ENCODE results near the gene MESP1. TPM values are rescaled to one million over a fixed set of nuclear protein-coding genes. Genes with fewer than 3 reads are reported as not detected.

Gene MESP1
- total and polyA plus RNA-seq, 2 of the 13 experiments (the other 11 are each of a cell fraction or from before 2014, with no cell fraction given) = not detected

GRCh38 chr15:89749951-89750559 is 994 bp downstream of the MESP1 start:
- H3K79me2 ChIP-seq (ENCODE audit: insufficient read depth, low read length) = no peaks in the 10 kb centered on the region
- no peaks in the 10 kb centered on the region for H4K20me1 ChIP-seq (ENCODE audit: insufficient read depth, low read length)
- no TSS peak for BruUV-seq (replicated peaks)
- peaks cover 8% of the 10 kb centered on the region for H3K4me1 ChIP-seq (ENCODE audit: insufficient read depth, low read length)
- H3K4me2 ChIP-seq (ENCODE audit: low read depth, low read length) = peak overlapping the region; percentile 68
- WGBS (ENCODE audit: low lambda C conversion rate) = 67% methylated on average over 11 of the region's 41 CpGs
- H3K9me3 ChIP-seq (ENCODE audit: low read length) = no peaks in the 10 kb centered on the region
- POLR2A ChIA-PET = interaction anchor here (1.0 to 1.6 kb wide), 2 partner anchors 10 to 11 kb away, joined by 3 to 4 read pairs; no protein-coding TSS in a partner anchor
- DNase-seq (ENCODE audit: low spot score) (no peak), FAIRE-seq (no peak), ATAC-seq (no peak)
- peak overlapping the region in 1 of 3 experiments; percentile 71; a peak in 1 of 6 replicates for H3K4me3 ChIP-seq (replicated peaks in 1 of 3; ENCODE audit: insufficient read depth in 1 of 3, low read depth in 2 of 3, low read length in 3 of 3)
- no peak for TF ChIP-seq MLLT10 (CRISPR knock-in tag; IDR thresholded peaks at IDR 0.05)
- 0 out of 2 replicates have a peak, but pooled peaks have one; percentile 5 for TF ChIP-seq ZNF761 (CRISPR knock-in tag; conservative IDR thresholded peaks at IDR 0.05)
- no peak for TF ChIP-seq RBM22 (optimal IDR thresholded peaks at IDR 0.05; ENCODE audit: low read length)
- TF ChIP-seq DNMT3B (CRISPR knock-in tag; conservative IDR thresholded peaks at IDR 0.05) = no peak
- no peak for TF ChIP-seq U2AF2 (IDR thresholded peaks at IDR 0.05; ENCODE audit: low read depth, low read length)
- no peak for TF ChIP-seq ZNF780A (CRISPR knock-in tag; IDR thresholded peaks at IDR 0.05)
- in situ Hi-C loops (cut with HindIII; ENCODE audit: extremely low pct_ligation_motif_present, low pct_unique_long_range_greater_than_20kb) (loop anchor here (25.0 kb wide), 1 partner anchor 337 kb away; no protein-coding TSS in a partner anchor), intact Hi-C loops (cut with micrococcal nuclease; ENCODE audit: unreplicated experiment) (no loop called here)
- no peak overlapping the region for H3K9ac ChIP-seq (ENCODE audit: insufficient read depth, low read depth, low read length)
- no peak overlapping the region for H3K27ac ChIP-seq (ENCODE audit: extremely low read length, insufficient read depth, low read length)
- H3K36me3 ChIP-seq (replicated peaks in 1 of 2; ENCODE audit: control insufficient read depth in 1 of 2, insufficient read depth in 2 of 2, low read length in 2 of 2) = no peaks in the 10 kb centered on the region
- H3K27me3 ChIP-seq (ENCODE audit: control insufficient read depth in 1 of 2, insufficient read depth in 2 of 2, low read length in 2 of 2) = peaks cover 13 to 48% of the 10 kb centered on the region in 2 experiments; a peak in 4 of 5 replicates
- no peak overlapping the region for H2AFZ ChIP-seq (ENCODE audit: low read length)
- CTCF ChIA-PET (ENCODE audit: low intra/inter-chr PET ratio, low total read pairs) = no interaction called here

GRCh38 chr15:89749526-89749925 is 1.5 kb downstream of the MESP1 start:
- no peak for FAIRE-seq
- TF ChIP-seq NFIB (CRISPR knock-in tag; IDR thresholded peaks at IDR 0.05; ENCODE audit: borderline replicate concordance) (no peak), PRDM15 (CRISPR knock-in tag; IDR thresholded peaks at IDR 0.05) (no peak), ZNF367 (CRISPR knock-in tag; IDR thresholded peaks at IDR 0.05; ENCODE audit: borderline replicate concordance) (no peak), ZEB1 (IDR thresholded peaks at IDR 0.05; ENCODE audit: insufficient replicate concordance, low read depth) (no peak), GATAD2A (CRISPR knock-in tag; IDR thresholded peaks at IDR 0.05) (no peak), HNRNPH1 (optimal IDR thresholded peaks at IDR 0.05; ENCODE audit: low read depth, low read length) (no peak), EHMT2 (IDR thresholded peaks at IDR 0.05; ENCODE audit: borderline replicate concordance, low read depth, low read length) (no peak), KLF12 (CRISPR knock-in tag; IDR thresholded peaks at IDR 0.05; ENCODE audit: borderline replicate concordance) (no peak), ZNF260 (CRISPR knock-in tag; IDR thresholded peaks at IDR 0.05; ENCODE audit: borderline replicate concordance, low read depth) (no peak)
- no peak for ATAC-seq
- Histone ChIP-seq H3K79me2 (ENCODE audit: insufficient read depth, low read length) (no peaks in the 10 kb centered on the region), H3K4me1 (ENCODE audit: insufficient read depth, low read length) (peaks cover 8% of the 10 kb centered on the region), H3K4me2 (ENCODE audit: low read depth, low read length) (no peak overlapping the region), H2AFZ (ENCODE audit: low read length) (no peak overlapping the region), H3K27me3 (ENCODE audit: control insufficient read depth in 1 of 2, insufficient read depth in 2 of 2, low read length in 2 of 2) (peaks cover 12 to 51% of the 10 kb centered on the region in 2 experiments; a peak in 4 of 5 replicates), H4K20me1 (ENCODE audit: insufficient read depth, low read length) (no peaks in the 10 kb centered on the region), H3K27ac (ENCODE audit: extremely low read length, insufficient read depth, low read length) (no peak overlapping the region), H3K9me3 (ENCODE audit: low read length) (no peaks in the 10 kb centered on the region), H3K9ac (ENCODE audit: insufficient read depth, low read depth, low read length) (no peak overlapping the region), H3K4me3 (replicated peaks in 1 of 3; ENCODE audit: insufficient read depth in 1 of 3, low read depth in 2 of 3, low read length in 3 of 3) (no peak overlapping the region), H3K36me3 (replicated peaks in 1 of 2; ENCODE audit: control insufficient read depth in 1 of 2, insufficient read depth in 2 of 2, low read length in 2 of 2) (no peaks in the 10 kb centered on the region)
- intact Hi-C loops (cut with micrococcal nuclease; ENCODE audit: unreplicated experiment) = no loop called here
- in situ Hi-C loops (cut with HindIII; ENCODE audit: extremely low pct_ligation_motif_present, low pct_unique_long_range_greater_than_20kb) = loop anchor here (25.0 kb wide), 1 partner anchor 338 kb away; no protein-coding TSS in a partner anchor
- BruUV-seq (replicated peaks) = no TSS peak
- 46% methylated on average over 4 of the region's 4 CpGs for WGBS (ENCODE audit: low lambda C conversion rate)
- ChIA-PET POLR2A (interaction anchor here (1.6 kb wide), 1 partner anchor 11 kb away, joined by 4 read pairs; no protein-coding TSS in a partner anchor), CTCF (ENCODE audit: low intra/inter-chr PET ratio, low total read pairs) (no interaction called here)
- DNase-seq (ENCODE audit: low spot score) = no peak

Data from HepG2 (cell line).